Mammary epithelial cell (primary cell): Measurements from ENCODE around the gene ZIC1.

Experiments used
- EZH2 ChIP-seq: IDR thresholded peaks from 2 replicates; pipeline ENCODE4 v1.6.1; 2012; ENCODE audit warnings: low read length, inconsistent platforms, borderline replicate concordance
- TF ChIP-seq, protein P1 (sequence below), 2 donors: IDR thresholded peaks in 1 of 2; conservative IDR thresholded peaks in 1 of 2; 2 replicates each; pipeline ENCODE4 v1.5.1; 2011 to 2012; ENCODE audit warnings: inconsistent platforms in 2 of 2, low read length in 2 of 2, mild to moderate bottlenecking in 2 of 2, control low read depth in 1 of 2, low read depth in 1 of 2; ENCODE audit not compliant: insufficient read depth in 1 of 2; ENCODE audit errors: extremely low read depth in 1 of 2

DNA sequence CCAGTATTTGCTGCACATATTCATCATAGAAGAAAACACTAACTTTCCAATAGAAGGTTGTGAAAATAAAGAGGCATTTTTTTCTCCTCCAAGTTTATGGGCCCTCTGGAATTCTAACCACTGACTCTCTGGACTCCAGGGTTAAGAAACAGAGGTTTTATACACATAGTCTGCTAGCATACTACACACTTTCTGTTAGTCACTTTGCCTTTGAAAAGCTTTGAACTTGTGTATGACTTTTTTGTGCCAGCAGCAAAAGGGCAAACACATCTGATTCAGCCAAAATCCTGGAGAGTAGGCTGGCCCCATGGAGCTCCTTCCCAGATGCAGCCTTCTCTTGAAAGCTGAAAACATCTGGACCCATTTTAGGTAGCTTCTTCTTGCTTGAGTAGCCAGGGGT lies 9.1 kb upstream of the ZIC1 start:
- TF ChIP-seq, protein P1, sequence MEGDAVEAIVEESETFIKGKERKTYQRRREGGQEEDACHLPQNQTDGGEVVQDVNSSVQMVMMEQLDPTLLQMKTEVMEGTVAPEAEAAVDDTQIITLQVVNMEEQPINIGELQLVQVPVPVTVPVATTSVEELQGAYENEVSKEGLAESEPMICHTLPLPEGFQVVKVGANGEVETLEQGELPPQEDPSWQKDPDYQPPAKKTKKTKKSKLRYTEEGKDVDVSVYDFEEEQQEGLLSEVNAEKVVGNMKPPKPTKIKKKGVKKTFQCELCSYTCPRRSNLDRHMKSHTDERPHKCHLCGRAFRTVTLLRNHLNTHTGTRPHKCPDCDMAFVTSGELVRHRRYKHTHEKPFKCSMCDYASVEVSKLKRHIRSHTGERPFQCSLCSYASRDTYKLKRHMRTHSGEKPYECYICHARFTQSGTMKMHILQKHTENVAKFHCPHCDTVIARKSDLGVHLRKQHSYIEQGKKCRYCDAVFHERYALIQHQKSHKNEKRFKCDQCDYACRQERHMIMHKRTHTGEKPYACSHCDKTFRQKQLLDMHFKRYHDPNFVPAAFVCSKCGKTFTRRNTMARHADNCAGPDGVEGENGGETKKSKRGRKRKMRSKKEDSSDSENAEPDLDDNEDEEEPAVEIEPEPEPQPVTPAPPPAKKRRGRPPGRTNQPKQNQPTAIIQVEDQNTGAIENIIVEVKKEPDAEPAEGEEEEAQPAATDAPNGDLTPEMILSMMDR (conservative IDR thresholded peaks at IDR 0.05 in 1 of 2, IDR thresholded peaks at IDR 0.05 in 1 of 2; ENCODE audit: extremely low read depth in 1 of 2, insufficient read depth in 1 of 2, low read depth in 1 of 2, low read length in 2 of 2): no peak
- no peak for TF ChIP-seq EZH2
